Measurements from ENCODE around the gene NTSR2.

DNA sequence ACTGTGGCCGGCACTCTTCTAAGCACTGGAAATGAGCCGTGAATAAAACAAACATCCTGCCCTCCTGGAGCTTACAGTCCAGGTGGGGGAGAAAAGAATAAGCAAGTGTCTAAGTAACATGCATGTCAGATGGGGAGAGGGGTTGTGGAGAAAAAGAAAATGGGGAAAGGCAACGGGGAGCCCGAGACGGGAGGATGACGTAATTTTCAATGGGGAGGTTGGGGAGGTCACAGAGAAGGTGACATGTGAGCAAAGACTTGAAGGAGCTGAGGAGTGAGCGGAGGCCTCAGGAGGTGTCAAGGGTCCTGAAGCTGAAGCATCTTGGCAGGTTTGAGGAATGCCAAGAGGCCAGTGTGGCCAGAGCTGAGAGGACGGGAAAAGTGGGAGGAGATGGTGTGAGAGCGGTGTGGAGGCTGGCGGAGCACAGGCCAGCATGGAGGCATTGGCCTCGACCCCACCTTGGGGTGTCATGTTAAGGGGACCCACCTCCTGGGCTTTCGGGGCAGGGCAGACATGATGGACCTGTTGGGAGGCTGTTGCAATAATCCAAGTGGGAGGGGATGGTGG, 15.0 kb upstream of the NTSR2 start:
- TF ChIP-seq, protein P1, sequence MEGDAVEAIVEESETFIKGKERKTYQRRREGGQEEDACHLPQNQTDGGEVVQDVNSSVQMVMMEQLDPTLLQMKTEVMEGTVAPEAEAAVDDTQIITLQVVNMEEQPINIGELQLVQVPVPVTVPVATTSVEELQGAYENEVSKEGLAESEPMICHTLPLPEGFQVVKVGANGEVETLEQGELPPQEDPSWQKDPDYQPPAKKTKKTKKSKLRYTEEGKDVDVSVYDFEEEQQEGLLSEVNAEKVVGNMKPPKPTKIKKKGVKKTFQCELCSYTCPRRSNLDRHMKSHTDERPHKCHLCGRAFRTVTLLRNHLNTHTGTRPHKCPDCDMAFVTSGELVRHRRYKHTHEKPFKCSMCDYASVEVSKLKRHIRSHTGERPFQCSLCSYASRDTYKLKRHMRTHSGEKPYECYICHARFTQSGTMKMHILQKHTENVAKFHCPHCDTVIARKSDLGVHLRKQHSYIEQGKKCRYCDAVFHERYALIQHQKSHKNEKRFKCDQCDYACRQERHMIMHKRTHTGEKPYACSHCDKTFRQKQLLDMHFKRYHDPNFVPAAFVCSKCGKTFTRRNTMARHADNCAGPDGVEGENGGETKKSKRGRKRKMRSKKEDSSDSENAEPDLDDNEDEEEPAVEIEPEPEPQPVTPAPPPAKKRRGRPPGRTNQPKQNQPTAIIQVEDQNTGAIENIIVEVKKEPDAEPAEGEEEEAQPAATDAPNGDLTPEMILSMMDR (IDR thresholded peaks at IDR 0.05; ENCODE audit: low read length): no peak
- TF ChIP-seq EZH2 (optimal IDR thresholded peaks at IDR 0.05; ENCODE audit: low read depth, low read length): no peak
- no peak for TF ChIP-seq EZH2phosphoT487 (IDR thresholded peaks at IDR 0.05; ENCODE audit: low read length)

Data from MM.1S (cell line).